Stimulated activated CD8-positive, alpha-beta memory T cell treated with anti-CD3 and anti-CD28 coated beads, Interleukin-7, amount 100 ng/mL, for 1 hour (primary cell): Measurements from ENCODE around the gene OAS3.
A peak's percentile ranks its signal among the peaks of the same experiment; 100 is the strongest.
"Not testable (repeated sequence)": the region's sequence is repeated elsewhere in the genome, so short reads cannot be mapped to it uniquely, and the experiment has no call there.

Experiments
- DNase-seq, 2 donors: peaks; one replicate each; pipeline ENCODE4 v3.0.0-alpha.2; 2020; ENCODE audit warnings: low read depth in 2 of 2

The OAS3 gene, protein sequence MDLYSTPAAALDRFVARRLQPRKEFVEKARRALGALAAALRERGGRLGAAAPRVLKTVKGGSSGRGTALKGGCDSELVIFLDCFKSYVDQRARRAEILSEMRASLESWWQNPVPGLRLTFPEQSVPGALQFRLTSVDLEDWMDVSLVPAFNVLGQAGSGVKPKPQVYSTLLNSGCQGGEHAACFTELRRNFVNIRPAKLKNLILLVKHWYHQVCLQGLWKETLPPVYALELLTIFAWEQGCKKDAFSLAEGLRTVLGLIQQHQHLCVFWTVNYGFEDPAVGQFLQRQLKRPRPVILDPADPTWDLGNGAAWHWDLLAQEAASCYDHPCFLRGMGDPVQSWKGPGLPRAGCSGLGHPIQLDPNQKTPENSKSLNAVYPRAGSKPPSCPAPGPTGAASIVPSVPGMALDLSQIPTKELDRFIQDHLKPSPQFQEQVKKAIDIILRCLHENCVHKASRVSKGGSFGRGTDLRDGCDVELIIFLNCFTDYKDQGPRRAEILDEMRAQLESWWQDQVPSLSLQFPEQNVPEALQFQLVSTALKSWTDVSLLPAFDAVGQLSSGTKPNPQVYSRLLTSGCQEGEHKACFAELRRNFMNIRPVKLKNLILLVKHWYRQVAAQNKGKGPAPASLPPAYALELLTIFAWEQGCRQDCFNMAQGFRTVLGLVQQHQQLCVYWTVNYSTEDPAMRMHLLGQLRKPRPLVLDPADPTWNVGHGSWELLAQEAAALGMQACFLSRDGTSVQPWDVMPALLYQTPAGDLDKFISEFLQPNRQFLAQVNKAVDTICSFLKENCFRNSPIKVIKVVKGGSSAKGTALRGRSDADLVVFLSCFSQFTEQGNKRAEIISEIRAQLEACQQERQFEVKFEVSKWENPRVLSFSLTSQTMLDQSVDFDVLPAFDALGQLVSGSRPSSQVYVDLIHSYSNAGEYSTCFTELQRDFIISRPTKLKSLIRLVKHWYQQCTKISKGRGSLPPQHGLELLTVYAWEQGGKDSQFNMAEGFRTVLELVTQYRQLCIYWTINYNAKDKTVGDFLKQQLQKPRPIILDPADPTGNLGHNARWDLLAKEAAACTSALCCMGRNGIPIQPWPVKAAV

DNA sequence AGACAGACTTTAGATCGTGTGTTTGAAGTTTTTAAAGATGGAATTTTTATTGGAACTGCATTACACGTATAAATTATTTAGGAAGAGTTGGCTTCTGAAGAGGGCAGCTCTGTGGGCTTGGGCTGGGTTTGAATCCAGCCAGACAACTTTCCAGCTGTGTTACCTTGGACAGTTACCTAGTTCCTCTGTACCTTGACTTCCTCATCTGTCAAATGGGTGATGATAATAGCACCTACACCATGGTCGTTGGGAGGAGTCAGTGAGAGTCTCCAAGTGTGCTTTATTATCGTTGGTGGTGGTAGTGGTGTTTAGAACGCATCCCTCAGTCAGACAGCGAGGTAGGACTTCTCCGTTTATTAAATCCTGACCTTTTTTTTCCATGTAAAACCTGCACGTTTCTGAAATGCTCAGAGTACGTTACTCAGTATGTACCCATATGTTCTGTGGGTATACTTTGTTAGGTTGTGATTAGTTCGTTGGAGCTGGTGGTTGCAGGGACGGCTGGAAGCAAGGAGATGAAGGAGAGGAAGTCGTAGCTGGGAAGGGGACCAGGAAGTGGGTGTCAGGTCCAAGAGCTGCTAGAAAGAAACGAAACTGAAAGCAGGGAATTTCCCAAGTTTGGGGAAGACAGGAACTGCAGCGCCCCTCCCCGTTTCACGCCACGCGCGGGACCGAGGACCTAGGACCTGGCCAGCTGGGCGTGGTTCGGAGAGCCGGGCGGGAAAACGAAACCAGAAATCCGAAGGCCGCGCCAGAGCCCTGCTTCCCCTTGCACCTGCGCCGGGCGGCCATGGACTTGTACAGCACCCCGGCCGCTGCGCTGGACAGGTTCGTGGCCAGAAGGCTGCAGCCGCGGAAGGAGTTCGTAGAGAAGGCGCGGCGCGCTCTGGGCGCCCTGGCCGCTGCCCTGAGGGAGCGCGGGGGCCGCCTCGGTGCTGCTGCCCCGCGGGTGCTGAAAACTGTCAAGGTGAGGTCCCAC lies at the start of gene OAS3:
OAS3 (plus strand) TSS at position 734 of the 979 bp plus-strand sequence; CDS start at position 791, 57 bp downstream.
- peak; percentile 40 to 53 for DNase-seq

DNA sequence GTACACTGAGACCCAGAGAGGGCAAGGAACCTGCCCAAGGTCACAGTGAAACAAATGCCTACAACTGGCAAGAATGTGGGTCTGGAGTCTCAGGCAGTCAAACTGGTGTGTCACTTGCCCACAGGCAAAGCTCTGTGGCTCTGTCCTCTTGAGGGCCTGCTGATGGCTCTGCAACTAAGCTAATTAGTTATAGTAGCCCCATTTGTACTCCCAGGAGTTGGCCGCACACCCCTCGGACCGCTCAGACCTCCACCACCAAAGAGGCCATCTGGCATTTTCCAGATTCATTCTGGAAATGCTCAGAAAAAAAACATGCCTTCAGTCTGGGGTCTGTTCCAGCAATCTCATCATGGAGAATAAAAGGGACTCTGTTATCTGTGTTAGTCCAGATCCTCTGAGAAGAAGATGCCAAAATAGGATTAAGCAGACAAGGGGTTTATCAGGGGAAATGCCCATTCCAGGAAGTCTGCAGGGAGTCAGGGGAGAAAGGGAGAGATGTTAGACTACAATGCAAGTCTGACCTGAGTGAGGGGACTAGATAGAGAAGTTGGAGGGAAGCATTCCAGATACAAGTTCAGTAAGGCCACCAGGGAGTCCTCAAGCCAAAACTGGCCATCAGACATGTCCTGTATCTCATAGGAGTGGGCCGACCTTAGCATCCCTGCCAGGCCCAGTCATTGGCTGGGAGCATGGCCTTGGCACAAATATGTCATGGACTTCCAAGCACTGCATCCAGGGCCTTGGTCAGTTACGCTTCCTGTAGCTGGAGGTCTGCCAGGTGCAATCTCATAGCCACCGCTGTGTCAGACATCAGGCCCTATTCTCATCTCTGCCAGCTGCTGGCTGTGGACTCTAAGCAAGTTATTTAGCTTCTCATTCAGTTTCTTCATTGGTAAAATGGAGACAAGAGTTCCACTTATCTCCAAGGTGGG lies 46.9 kb upstream of the OAS3 start:
- no peak for DNase-seq

DNA sequence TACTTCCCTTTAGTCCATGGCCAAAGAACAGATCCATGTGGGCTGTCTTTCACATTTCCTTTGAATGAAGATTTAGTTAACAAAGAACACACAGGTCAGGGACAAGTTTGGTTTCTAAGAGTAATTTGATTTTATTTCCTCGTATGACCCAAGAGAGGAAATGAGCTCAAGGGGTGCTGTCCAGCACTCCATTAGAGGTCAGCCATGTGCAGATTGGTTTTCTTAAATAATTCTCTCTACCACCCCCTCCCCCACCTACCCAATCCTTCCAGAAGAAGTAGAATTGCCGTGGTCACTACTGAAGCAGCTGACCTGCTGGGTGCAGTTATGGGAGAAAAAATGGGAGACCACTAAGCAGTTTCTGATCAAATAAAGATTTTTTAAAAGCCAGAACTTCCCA lies 45.4 kb upstream of the OAS3 start:
- no peak for DNase-seq

DNA sequence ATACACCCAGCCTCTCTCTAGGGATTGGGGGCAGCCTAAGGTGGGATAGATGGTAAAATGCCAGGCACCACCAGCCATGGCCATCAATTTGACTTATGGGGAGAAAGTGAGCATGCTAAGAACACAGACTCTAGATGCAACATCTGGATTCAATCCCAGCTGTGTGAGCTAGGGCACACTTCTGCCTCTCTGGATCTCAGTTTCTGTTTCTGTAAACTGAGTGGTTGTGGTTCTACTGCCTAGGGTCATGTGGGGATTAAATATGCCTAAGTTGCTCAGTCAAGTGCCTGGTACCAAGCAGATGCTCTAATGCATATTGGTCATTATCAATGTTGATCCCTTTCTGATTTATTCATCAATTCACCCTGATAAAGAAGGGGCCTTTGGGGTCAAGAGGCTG lies 44.1 kb upstream of the OAS3 start:
- DNase-seq, result no peak

DNA sequence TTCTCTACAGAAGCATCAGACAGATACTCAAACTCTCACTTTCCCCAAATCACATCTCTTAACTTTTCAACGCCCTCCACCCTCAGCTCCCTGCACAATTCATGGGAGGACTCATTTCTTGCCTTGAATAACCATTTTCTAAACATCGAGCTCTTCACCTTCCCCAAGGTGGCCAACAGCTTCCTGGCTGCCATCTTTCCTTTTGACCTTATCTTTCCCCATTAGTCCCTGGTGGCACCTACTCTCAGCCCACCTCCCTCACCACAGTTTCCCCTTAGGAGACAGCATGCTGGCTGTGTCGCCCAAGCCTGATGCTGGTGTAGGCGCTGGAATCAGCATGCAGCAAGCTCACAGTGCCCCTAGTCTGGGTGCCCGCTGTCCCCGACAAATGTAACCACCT lies 39.9 kb upstream of the OAS3 start:
- DNase-seq, result no peak

DNA sequence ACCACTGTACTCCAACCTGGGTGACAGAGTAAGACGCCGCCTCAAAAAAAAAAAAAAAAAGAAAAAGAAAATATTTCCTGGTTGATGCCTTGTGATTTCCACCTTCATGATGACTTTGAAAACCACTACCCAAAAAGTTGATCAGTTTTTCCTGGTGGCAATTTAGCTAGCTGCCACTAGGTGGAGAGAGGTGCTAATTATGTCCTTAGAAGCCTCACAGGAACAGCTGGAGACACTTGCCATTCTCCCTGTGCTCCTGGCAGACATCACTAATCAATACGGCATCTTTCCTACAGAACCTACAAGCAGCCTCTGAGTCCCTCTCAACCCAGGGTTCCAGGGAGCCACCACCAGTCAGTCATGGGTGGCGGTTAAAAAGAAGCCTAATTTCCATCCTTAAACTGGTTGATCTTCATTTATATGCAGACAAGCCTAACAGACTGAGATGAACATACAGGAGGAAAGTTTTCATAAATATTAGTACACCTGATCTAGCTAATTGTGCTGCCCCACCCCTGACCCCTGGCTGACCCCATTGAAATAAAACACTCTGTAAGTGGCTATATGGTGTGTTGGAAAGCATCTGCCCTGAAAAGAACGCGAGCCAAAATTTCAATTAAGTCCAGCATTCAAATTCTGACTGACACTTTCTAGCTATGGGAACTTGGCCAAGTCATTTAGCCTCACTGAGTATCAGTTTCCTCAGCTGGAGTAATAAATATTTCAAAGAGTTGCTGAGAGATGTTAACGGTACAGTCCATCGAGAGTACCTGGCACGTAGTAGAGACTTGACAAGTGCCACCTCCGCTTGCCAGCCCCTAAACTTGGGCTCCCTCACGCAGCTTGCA lies 37.8 kb upstream of the OAS3 start:
- no peak for DNase-seq

DNA sequence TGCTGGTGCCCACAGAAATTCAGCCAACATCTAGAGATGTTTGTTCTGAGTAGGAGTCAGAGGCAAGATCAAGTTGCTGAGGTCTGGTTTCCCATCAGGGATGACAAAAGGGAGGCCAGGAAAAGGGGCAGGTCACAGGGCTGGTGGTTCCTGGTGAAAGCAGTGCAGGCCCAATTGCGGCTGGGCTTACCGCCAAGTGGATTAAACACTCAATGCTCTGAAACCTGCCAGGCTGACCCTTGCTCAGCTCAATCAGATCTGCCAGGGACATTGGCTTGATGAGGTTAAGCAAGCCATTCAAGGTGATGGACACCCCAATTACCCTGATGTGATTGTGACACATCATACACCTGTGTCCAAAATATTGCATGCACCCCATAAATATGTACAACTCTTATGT lies 37.0 kb upstream of the OAS3 start:
- no peak for DNase-seq

DNA sequence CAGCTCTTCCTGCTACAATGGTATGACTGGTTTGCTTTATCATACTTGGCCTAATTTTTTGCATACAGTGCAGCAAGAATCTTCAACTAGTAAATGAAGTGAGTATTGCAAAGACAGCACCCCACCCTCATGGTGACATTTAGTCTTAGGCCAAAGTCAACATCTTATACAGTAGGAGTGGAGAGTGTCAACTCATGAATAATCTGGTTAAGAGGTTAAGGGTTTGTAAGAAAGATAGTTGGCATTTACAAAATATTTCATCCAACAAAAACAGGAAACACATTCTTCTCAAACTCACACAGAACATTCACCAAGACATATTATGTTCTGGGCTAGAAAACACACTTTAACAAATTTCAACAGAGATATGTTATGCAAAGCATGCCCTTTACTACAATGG lies 33.7 kb upstream of the OAS3 start:
- DNase-seq, result no peak

DNA sequence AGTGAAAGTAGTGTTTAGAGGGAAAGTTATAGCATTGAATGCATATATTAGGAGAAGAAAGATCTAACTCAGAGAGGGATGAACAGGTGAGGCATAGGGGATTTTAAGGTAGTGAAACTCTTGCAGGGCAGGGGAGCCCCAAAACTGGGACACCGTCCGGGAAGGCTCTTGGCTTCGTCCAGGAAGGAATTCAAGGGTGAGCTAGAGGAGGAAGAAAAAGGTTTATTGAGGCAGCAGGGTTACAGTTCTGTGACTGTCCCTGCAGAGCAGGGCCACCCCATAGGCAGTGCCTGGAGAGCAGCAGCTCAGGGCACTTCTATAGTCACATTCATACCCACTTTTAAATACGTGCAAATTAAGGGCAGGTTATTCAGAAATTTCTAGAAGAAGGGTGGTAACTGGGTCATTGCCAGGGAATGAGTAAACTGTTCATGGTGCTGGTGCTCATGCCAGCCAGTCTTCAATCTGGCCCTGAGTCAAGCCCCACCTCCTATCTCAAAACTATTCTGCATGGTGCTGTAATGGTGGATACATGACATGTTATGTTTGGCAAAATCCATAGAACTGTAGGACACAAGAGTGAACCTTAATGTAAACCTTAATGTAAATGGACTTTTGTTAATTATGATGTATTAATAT lies 32.7 kb upstream of the OAS3 start:
- DNase-seq, result no peak

DNA sequence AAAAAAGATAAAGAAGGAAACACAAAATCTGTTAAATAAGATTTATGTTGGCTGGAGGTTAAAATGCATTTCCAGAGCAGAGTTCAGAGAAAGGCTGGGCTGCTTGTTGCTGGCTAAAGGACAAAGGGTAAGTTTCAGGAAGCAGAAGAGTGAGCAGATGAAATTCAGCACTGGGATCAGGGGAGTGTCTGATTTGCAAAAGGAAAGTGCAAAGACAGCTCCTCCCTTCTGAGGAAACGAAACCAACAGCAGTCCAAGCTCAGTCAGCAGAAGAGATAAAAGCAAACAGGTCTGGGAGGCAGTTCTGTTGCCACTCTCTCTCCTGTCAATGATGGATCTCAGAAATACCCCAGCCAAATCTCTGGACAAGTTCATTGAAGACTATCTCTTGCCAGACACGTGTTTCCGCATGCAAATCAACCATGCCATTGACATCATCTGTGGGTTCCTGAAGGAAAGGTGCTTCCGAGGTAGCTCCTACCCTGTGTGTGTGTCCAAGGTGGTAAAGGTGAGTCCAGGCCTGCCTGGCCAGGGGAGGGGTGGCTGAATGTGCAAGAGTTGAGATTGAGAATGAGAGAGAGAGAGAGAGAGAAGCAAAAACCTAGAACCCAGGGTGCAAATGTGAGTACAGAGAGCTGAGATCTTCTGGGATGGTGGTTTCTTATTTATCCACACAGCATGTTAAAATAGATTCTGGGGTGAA lies 31.4 kb upstream of the OAS3 start, which contains the start of gene OAS1:
OAS1 (plus strand) TSS at position 251 of the 703 bp plus-strand sequence; CDS start at position 329, 78 bp downstream.
- peak in 1 of 2 donors; percentile 15 for DNase-seq

DNA sequence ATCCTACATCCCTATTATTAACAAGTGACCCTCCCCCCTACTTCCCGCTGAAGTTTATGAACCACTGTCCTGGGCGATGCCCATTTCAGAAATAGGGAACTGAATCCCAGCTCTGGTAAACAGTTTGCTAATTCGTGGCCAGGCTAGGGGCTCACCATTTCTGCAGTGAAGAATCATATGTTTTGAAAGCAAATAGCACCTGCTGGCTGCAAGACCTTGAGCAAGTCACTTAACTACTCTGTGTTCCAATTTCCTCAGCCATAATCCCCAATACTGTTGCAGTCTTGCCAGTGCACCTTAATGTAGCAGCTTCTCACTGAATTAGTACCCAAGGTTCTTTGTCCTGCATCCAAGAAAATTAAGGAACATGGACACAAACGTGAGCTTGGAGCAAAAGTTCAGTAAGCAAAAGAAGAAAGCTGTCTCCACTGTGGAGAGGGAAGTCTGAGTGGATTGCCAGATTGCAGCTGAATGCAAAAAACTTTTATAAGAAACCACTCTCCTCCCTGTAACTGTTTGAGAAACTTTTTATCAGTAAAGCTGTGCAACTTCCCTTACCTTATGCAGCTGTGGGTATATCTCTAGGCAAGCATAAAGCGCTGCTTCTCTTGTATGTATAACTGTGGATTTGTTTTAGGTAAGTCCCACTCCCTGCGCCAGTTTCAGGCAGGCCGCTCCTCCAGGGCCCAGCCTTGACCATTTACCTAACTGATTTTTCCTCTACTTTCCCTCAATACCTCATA lies 30.7 kb upstream of the OAS3 start:
- DNase-seq, result no peak

DNA sequence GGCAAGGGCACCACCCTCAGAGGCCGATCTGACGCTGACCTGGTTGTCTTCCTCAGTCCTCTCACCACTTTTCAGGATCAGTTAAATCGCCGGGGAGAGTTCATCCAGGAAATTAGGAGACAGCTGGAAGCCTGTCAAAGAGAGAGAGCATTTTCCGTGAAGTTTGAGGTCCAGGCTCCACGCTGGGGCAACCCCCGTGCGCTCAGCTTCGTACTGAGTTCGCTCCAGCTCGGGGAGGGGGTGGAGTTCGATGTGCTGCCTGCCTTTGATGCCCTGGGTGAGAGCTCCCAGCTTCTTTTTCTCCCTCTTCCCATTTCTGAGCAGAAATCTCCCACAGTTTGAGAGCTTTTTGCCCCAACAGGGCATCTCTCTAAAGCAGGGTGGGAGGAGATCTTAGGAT lies 29.7 kb upstream of the OAS3 start:
- DNase-seq, result no peak

DNA sequence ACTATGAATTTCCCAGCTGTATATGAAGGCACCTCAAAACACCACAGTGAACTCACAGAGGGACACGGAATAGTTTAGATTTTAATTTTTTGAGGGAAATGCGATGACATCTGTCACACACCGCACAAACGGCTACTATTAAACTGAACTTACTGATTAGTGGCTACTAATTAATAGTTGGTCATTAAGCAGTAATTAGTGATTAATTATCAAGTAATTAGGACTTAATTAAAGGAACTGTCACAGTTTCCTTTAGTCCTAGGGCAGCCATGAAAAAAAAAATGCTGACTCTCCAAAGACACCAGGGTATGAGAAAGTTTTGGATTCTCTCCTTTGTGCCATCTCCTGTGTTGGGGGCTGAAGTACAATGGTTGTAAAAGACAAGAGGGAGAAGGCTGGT lies 28.6 kb upstream of the OAS3 start:
- no peak for DNase-seq

DNA sequence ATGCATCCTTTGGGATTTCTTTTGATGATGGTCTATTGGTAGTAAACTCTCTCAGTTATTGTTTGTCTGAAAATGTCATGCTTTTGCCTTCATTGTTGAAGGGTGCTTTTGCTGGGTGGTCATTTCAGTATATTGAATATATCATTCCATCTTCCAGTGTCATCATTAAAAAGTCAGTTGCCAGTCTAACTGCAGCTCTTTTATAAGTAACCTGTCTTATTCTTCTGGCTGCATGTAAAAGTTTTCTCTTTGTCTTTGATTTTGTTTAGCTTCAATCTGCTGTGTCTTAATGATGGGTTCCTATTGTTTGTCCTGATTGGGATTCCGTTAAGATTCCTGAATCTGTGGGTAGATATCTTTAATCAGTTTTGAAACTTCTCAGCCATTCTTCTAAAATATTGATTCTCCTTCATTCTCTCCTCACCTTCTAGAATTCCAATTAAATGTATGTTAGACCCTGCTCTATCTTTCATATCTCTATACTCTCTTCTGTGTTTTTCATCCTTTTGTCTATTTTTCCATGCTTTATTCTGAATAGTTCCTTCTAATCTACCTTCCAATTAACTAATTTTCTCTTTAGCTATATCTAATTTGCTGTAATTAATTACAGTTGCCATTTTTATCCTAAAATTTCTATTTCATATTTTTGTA lies 25.1 kb upstream of the OAS3 start:
- no peak for DNase-seq

DNA sequence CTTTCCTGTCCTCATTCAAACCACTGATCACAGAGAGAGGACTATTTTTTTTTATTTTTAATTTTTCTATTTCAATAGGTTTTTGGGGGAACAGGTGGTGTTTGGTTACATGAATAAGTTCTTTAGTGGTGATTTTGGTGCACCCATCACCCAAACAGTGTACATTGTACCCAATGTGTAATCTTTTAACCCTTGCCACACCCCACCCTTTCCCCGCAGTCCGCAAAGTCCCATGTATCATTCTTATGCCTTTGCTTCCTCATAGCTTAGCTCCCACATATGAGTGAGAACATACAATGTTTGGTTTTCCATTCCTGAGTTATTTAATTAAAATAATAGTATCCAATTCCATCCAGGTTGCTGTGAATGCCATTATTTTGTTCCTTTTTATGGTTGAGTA lies 24.4 kb upstream of the OAS3 start:
- not testable (repeated sequence) for DNase-seq

DNA sequence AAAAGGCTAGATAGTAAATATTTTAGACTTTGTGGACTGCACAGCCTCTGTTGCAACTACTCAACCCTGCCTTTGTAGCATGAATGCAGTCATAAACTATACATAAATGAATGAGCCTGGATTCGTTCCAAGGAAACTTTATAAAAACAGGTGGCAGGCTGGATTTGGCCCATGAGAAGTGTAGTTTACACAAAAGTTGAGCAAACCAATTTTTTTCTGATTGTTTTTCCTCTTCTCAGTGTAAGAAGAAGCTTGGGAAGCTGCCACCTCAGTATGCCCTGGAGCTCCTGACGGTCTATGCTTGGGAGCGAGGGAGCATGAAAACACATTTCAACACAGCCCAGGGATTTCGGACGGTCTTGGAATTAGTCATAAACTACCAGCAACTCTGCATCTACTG lies 22.0 kb upstream of the OAS3 start:
- no peak for DNase-seq

DNA sequence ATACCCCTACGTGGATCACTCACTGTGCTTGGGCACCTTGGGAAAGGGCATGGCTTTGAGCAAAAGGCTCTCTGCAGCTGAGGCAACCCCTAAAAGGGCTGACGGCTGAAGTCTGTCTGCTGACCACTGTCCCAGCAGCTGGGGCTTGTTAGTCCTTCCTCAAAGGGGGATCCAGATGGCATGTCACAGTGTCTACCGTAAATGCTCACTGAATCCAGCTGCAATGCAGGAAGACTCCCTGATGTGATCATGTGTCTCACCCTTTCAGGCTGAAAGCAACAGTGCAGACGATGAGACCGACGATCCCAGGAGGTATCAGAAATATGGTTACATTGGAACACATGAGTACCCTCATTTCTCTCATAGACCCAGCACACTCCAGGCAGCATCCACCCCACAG lies 19.2 kb upstream of the OAS3 start:
- DNase-seq, result no peak
